Tongue (tissue), 2 donors: ENCODE measurements around the gene EEF1AKMT2. TPM values are rescaled to one million over a fixed set of nuclear protein-coding genes. Genes with fewer than 3 reads are reported as not detected.
"Not testable (repeated sequence)": the region's sequence is repeated elsewhere in the genome, so short reads cannot be mapped to it uniquely, and the experiment has no call there.

Experiments used
- DNase-seq: peaks from one replicate; pipeline ENCODE4 v3.0.0-alpha.2; 2015
- total RNA-seq: library from RNA; depleted of rRNA; stranded (reverse); fragments of >200 nt; gene quantifications from one replicate; pipeline ENCODE4 v1.2.3, GENCODE V29; 2014

EEF1AKMT2 gene
- 30.7 TPM for total RNA-seq

- DNase-seq: peak; percentile 93
Observed at GRCh38 chr10:124791547-124792348, at the start of gene EEF1AKMT2. TSS of gene EEF1AKMT2 (minus strand) at chr10:124791887. CDS start at chr10:124791833, 54 bp downstream.

GRCh38 chr10:124837687-124838086, 46.0 kb upstream of the EEF1AKMT2 start:
- DNase-seq: no peak

GRCh38 chr10:124831116-124831515, 39.4 kb upstream of the EEF1AKMT2 start:
- DNase-seq: no peak

- no peak for DNase-seq
Observed at GRCh38 chr10:124830445-124830844, 38.8 kb upstream of the EEF1AKMT2 start.

GRCh38 chr10:124829447-124830115, 37.9 kb upstream of the EEF1AKMT2 start:
- no peak for DNase-seq

- DNase-seq: peak; percentile 58
Observed at GRCh38 chr10:124827474-124827873, 35.8 kb upstream of the EEF1AKMT2 start.

- DNase-seq: no peak
Observed at GRCh38 chr10:124826262-124826661, 34.6 kb upstream of the EEF1AKMT2 start.

- no peak for DNase-seq
Observed at GRCh38 chr10:124825702-124826101, 34.0 kb upstream of the EEF1AKMT2 start.

GRCh38 chr10:124824932-124825331, 33.2 kb upstream of the EEF1AKMT2 start:
- DNase-seq: not testable (repeated sequence)

- no peak for DNase-seq
Observed at GRCh38 chr10:124824507-124824906, 32.8 kb upstream of the EEF1AKMT2 start.

- no peak for DNase-seq
Observed at GRCh38 chr10:124821520-124821919, 29.8 kb upstream of the EEF1AKMT2 start.

GRCh38 chr10:124820121-124820520, 28.4 kb upstream of the EEF1AKMT2 start:
- no peak for DNase-seq

GRCh38 chr10:124802313-124802675, 10.6 kb upstream of the EEF1AKMT2 start:
- no peak for DNase-seq

GRCh38 chr10:124799211-124799610, 7.5 kb upstream of the EEF1AKMT2 start:
- no peak for DNase-seq

GRCh38 chr10:124798781-124799180, 7.1 kb upstream of the EEF1AKMT2 start:
- no peak for DNase-seq

GRCh38 chr10:124798364-124798763, 6.7 kb upstream of the EEF1AKMT2 start:
- DNase-seq: no peak

GRCh38 chr10:124792998-124793352, 1.3 kb upstream of the EEF1AKMT2 start:
- DNase-seq: no peak

GRCh38 chr10:124782900-124783299, 8.8 kb downstream of the EEF1AKMT2 start:
- not testable (repeated sequence) for DNase-seq

GRCh38 chr10:124768791-124769190, 22.9 kb downstream of the EEF1AKMT2 start:
- no peak for DNase-seq

- DNase-seq: no peak
Observed at GRCh38 chr10:124765256-124765655, 26.4 kb downstream of the EEF1AKMT2 start.

GRCh38 chr10:124763267-124763666, 28.4 kb downstream of the EEF1AKMT2 start:
- DNase-seq: no peak

GRCh38 chr10:124762281-124762680, 29.4 kb downstream of the EEF1AKMT2 start:
- DNase-seq: no peak

GRCh38 chr10:124756156-124756903, 35.4 kb downstream of the EEF1AKMT2 start:
- no peak for DNase-seq
